GM23248 (cell line): Measurements from ENCODE around the gene TAOK3.

Source experiments
- EZH2 ChIP-seq: fragments of 200-600 bp; sonication (generic); IDR thresholded peaks from 2 replicates; pipeline ENCODE4 v1.6.1; 2018; ENCODE audit warnings: antibody characterized with exemption, mild to moderate bottlenecking; ENCODE audit not compliant: insufficient read depth, poor library complexity, severe bottlenecking
- EZH2phosphoT487 ChIP-seq: fragments of 200-600 bp; sonication (generic); IDR thresholded peaks from 2 replicates; pipeline ENCODE4 v1.6.1; 2018; ENCODE audit warnings: antibody characterized with exemption, moderate library complexity, mild to moderate bottlenecking, low read depth; ENCODE audit not compliant: insufficient read depth

DNA sequence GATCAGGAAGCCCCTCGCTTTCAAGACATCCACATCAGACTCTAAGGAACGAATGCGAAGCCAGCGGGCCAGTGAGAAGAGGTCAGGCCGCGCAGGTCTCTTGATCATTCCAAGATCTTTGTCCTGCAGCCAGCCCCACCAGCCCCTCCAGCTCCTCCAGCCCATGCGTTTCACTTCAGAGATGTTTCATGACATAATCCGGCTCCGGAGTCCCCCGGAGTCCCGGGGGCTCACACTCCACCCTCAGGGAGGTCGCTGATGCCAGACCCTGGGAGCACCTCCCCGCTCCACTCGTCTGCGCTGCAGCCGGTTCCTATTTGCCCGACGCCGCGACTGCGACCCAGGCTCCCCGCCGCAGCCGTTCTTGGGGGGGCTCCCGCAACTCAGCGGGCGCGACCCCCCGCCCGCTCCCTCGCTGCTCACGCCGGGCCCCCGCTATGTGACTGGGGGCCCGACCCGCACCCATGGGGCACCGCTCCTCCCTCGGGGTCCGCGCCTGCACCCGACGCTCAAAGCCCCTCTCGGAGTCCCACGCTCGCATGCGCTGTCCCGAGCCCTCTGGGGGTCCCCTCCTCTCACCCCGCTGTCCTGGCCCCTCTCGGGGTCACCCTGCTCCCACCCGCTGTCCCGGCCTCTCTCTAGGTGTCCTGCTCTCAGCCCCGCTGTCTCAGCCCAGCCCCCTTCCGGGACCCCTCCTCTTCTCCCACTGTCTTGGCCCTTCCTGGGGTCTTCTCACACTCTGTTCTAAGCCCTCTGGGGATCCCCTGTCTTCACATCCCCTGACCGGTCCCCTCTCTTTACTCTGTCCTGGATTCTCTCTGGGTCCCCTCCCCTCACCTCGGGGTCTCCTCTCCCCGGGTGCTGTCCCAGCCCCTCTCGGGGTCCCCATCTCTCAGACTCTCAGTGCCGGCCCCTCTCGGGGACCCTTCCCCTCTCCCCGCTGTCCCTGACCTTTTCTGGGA, 1.1 kb downstream of the TAOK3 start:
- TF ChIP-seq EZH2phosphoT487 (no peak), EZH2 (no peak)
